ENCODE results near the gene GRIN1.
A peak's percentile ranks its signal among the peaks of the same experiment; 100 is the strongest.

Gene GRIN1

DNA sequence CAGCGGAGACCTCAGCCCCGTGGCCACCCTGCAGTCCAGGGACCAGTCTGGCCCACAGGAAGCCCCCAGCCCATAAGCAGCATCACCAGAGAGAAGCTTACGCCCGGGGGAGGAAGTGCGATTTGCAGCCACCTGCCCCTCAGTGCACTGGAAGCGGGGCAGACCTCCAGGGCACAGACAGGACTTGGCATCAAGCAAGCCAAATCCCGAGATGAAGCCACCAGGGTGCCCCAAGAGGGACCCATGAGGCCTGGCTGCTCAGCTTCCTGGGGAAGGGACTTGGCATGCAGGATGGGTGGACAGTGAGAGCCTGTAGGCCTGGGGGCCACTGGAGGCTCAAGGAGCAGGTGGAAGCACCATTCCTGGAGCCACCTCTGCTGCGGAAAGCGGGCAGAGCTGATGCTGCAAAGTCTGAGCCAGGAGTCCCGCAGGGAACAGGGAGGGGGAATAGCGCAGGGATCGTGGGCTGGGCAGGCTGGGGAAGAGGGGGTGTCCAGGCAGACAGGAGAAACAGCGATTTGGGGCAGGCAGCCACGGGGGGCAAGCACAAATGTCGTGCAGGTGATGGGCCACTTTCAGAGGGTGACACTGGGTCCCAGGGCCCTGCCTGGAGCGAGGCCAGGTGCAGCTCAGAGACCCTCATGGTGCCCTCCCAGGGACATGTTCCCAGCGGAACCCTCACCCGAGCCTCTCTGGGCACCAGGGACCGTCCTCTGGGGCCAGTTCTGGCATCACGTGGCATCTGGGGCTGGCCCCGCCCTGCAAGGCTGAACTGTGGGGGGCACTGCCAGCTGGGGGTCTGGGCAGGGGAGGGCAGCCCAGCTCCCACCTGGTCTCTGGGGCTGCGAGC is 27.7 kb downstream of the GRIN1 start:
- DNase-seq, result no peak

DNA sequence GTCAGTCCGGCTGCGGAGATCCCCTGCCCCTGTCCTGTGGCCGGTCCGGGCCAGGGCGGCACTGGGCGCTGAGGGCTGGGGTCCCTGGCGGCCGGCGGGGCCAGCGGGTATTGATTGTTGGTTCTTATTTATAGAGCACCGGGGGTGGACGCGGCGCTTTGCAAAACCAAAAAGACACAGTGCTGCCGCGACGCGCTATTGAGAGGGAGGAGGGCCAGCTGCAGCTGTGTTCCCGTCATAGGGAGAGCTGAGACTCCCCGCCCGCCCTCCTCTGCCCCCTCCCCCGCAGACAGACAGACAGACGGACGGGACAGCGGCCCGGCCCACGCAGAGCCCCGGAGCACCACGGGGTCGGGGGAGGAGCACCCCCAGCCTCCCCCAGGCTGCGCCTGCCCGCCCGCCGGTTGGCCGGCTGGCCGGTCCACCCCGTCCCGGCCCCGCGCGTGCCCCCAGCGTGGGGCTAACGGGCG is 28.4 kb downstream of the GRIN1 start:
- no peak for DNase-seq

DNA sequence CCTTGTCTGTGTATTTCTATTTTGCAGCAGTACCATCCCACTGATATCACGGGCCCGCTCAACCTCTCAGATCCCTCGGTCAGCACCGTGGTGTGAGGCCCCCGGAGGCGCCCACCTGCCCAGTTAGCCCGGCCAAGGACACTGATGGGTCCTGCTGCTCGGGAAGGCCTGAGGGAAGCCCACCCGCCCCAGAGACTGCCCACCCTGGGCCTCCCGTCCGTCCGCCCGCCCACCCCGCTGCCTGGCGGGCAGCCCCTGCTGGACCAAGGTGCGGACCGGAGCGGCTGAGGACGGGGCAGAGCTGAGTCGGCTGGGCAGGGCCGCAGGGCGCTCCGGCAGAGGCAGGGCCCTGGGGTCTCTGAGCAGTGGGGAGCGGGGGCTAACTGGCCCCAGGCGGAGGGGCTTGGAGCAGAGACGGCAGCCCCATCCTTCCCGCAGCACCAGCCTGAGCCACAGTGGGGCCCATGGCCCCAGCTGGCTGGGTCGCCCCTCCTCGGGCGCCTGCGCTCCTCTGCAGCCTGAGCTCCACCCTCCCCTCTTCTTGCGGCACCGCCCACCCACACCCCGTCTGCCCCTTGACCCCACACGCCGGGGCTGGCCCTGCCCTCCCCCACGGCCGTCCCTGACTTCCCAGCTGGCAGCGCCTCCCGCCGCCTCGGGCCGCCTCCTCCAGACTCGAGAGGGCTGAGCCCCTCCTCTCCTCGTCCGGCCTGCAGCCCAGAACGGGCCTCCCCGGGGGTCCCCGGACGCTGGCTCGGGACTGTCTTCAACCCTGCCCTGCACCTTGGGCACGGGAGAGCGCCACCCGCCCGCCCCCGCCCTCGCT is 29.0 kb downstream of the GRIN1 start:
- no peak for DNase-seq

DNA sequence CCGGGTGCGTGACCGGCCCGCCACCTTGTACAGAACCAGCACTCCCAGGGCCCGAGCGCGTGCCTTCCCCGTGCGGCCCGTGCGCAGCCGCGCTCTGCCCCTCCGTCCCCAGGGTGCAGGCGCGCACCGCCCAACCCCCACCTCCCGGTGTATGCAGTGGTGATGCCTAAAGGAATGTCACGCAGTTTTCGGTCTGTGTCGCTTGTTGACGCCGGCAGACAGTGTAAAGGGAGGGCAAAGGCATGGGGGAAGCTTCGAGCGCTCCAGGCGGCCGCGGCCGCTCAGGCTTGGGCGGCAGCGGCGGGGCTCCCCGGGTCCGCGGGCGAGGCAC is 29.6 kb downstream of the GRIN1 start:
- no peak for DNase-seq

DNA sequence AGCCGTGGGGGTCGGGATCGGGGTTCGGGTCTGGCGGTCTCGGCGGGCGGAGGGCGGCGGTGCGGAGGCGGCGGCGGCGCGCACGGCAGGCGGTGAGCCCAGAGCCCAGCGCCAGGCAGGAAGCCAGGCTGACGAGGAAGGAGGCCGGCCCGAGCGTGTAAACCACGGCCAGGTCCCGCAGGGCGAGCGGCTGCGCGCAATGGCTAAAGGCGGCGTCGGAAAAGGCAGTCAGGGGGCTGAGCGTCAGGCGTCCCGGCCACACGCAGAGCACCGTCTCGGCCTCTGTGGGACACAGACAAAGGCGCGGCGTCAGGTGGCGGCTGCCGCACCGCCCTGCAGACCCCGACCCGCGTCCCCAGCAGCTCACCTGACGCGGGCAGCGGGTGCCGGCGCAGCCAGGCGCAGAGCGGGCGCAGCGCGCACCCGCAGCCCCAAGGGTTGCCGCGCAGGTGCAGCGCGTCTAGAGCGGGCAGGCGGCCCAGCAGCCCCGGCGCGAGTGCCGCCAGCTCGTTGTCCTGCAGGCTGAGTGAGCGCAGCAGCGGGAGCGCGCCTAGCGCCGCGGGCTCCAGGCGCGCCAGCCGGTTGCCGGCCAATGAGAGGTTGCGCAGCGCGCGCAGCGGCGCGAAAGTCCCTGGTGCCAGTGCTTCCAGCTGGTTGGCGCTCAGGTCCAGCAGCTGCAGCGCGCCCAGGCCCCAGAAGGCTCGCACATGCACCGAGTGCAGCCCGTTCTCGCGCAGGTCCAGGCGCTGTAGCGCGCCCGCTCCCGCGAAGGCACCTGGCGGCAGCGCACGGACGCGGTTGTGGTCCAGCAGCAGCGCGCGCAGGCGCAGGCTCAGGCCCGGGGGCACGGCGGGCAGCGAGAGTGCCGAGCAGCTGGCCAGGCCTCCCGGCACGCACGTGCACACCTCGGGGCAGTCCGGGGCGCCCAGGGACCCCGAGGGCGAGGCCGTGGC is 30.2 kb downstream of the GRIN1 start:
- DNase-seq, result peak in 1 of 2 experiments; percentile 34

DNA sequence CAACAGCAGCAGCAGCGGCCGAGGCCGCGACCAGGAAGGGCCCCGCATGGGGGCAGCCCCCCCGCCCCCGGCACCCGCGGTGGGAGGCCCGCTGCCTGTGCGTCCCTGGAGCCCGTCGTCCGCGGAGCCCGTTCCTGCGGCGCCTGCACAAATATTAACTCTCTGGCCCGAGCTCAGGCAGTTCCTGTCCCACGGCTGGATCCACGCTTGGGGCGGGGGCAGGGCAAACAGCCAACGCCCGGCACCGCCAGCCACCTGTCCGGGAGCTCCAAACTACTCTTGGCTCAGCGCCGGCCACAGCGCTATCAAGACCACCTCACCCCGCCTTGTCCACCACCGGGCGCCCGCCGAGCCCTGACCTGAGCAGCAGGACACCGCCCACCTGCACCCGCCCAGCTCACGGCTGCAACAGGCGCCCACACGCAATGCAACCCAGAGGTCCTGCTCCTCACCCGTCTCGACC is 31.0 kb downstream of the GRIN1 start, which contains the start of gene LRRC26:
TSS of gene LRRC26 (minus strand) at position 156 of the 463 bp plus-strand sequence. CDS start at position 48, 108 bp downstream.
- DNase-seq, result no peak

DNA sequence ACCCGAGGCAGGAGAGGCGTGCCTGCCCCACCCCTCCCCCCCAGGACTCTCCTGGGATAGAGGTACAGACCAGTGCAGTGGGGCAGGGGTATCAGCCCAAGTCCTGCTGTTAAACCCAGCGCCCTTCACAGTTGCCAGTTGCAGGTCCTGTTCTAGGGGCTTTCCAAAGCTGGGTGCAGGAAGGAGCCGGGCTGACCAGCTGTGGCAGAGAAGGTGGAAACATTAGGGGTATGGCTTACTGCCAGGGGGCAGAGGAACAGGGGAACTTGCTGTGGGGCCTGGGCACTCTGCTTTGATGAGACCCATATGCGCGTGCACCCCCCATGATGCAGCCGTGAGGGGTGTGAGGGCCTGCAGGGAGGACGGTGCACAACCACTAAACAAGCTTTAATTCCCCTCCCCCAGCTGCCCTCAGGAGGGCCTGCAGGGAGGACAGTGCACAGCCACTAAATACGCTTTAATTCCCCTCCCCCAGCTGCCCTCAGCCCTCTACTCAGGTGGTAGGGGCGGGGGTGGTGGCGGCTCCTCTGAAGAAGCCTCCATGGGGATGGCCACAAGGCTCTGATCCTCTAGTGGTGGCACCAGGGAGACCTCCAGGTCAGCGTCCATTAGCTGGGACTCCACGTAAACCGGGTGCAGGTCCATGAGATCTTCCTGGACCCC is 31.7 kb downstream of the GRIN1 start:
- no peak for DNase-seq

DNA sequence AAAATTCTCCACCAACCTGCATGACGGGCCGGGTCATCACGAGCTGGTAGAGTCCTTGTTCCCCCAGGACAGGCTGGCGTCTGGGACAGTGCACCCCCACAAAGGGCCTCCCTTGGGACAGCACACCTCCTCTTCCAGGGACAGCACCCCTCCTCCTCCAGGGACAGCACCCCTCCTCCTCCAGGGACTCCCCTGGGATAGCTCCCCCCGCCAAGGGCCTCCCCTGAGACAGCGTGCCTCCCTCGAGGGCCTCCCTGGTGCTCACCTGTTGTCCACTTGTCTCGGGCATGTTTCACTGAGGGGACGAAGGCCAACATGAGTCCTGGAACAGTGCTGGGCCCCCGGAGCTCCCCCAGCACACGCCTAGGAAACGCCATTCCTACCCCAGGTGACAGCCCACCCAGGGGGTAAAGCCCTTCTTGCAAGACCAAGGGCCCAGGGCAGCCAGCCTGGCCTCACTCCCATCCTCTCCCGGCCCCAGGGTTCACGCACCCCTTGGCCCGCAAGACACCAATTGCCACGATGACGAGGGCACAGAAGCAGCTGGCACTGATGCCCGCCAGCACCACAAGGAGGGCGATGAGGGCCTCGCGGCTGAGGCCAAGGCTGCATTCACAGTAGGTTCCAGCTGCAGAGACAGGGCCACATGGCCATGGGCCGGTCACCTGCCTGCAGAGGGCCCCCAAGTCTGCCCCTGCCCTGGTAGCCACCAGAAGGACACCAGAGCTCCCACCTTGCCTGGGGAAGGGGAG is 32.4 kb downstream of the GRIN1 start:
- DNase-seq, result no peak

DNA sequence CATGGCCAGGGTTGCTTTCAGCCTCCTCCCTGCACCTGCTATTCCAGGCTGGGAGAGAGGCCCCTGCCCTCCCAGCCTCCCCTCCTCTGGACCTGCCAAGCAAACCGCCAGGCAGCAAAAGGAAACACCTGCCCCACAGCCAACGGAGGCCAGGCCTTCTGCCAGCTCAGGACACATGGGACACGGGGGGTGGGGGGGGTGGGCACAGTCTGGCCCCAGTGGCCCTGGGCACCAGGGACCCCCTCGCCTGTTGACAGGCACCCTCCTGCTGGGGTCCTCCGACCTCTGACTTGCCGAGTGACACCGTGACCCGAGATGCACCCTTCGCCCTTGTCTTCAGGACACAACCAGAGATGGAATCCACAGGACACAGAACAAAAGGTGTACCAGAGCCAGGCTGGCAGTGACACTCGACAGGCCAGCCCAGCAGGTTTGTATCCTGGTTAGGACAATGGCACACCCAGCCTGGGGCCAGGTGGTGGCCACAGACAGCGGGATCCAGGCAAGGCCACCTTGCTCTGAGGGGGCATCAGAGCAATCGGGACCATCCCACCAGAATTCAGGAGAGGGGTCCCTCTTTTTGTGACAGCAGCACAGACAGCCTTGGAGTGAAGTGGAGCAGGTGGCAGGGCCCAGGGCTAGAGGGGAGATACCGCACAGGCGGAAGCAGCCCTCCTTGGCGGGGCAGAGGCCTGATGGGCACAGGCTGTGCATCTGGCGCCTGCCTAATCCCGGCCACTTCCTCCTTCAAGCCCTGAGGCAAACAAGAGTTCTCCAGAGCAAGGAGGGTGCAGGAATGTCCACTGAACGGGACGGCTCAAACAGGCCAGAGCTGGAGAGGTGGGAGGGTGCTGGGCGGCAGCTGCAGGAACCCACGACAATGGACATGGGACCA is 34.2 kb downstream of the GRIN1 start:
- DNase-seq, result no peak

DNA sequence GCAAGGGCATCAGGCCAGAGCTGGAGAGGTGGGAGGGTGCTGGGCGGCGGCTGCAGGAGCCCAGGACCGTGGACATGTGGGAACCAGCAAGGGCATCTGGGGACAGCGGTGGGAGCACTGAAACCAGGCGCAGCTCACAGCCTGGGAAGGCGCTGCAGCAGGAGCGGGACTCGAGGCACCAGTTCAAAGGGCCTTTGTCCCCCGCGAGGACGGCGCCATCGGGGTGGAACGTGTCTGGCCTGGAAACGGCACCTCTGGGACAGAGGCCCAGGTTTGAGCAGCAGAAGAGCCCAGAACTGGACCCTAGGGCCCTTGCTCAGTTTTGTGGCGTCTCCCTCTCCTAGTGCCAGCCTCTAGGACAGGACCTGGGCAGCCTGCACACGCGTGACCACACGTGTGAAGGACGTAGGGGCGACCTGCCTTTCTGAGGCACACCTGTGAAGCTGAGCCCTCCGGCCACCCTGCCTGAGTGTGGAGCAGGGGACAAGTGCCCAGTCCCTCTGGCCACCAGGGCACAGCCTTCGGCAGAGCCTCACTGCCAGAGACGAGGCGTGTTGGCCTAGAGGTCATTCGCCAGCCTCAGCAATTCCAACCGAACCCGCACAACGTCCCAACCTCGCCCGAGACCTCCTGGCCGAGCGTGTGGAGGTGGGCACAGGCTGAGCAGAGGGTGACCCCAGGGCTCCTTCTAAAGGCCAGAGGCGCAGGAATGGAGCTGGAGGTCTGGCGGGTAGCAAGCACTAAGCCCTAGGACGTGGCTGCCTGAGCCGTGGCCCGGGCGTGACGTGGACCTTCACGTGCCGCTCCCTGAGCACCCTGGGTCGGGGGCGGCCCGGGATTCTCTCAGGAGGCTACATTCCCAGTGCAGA is 35.1 kb downstream of the GRIN1 start:
- DNase-seq, result no peak

DNA sequence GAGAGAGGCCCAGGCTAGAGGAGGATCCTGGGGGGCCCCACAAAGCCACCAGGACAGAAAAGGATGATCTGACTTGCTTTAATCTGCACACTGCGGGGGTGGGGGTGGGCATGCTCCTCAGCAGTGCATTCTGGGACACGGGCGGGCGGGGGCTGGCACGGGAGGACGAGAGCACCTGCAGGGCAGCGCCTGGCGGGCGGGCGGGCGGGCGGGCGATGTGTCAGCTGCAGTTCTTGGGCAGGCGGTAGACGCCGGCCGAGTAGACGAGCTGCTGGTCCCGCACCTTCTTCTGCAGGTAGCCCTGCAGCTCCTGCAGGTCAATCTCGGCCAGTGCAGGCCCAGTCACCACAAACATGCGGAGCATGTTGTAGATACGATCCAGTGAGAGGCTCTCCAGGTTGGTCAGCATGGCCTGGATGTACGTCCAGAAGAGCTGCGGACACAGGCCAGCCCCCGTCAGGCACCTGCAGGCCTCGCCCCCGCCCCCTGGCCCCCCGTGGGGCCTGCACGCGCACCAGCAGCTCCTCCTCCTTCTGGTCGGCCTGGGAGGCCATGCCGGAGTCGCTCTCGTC is 35.9 kb downstream of the GRIN1 start:
- DNase-seq, result no peak

DNA sequence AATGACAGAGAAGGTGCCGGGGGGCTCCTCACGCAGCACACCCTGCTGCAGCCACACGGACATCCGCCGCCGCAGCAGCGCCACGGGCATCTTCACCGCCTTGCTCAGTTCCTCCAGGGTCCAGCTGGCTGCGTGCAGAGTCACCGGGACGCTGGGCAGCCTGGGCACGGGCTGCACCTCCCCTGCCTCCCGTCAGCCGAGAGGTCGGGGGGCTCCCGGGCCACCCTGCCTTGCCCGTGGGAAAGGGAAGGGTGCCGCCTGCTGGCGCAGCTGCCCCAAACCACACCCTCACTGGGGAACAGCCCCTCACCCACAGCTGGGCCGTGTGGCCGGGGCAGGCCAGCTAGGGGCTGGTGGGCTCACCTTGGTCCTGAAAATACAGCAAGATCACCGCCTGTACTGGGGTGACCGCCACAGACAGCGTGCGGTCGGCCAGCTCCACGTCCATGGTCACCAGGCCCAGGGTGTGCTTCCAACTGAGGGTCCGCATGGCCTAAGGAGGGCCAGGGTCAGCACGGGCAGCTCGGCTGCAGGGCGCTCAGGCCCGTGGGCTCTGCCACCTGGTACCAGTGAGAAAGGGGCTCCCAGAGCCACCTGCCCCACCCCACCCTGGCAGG is 36.5 kb downstream of the GRIN1 start:
- no peak for DNase-seq

DNA sequence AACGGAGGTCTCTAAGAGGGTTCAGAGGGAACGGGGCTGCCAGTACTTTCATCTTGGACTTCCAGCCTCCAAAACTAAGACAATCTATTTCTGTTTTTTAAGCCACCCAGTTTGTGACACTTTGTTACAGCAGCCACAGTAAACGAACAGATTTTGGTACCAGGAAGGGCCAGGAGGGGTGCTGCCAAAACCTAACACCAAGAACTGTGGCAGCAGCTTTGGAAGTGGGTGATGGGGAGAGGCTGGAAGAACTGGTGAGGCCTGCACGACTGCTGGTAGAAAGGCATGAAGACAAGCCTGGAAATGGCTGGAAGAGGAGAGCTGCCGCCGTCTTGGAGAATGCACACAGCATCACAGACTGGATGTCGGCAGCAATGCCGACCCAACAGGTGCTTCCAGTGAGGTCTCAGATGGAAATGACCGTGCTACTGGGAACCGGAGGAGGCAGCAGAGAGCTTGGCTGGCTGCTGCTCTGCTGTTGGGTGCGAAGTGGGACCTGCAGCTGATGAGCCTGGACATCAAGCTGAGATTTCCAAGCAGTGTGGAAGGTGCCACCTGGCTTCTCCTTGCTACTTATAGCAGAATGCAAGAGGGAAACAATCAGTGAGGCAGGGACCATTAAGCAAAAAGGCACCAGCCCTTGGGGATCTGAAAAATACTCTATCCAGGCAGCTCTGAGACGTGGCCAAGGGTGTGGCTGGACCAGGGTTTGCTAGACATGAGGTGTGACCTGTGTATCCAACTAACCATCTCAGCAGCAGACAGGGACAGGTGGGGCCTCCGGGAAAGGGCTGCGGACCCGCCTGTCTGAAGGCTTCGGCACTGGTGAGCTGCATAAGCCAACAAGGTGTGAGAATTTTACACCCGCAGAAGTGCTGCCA is 37.6 kb downstream of the GRIN1 start:
- peak in 1 of 2 experiments; percentile 9 for DNase-seq

DNA sequence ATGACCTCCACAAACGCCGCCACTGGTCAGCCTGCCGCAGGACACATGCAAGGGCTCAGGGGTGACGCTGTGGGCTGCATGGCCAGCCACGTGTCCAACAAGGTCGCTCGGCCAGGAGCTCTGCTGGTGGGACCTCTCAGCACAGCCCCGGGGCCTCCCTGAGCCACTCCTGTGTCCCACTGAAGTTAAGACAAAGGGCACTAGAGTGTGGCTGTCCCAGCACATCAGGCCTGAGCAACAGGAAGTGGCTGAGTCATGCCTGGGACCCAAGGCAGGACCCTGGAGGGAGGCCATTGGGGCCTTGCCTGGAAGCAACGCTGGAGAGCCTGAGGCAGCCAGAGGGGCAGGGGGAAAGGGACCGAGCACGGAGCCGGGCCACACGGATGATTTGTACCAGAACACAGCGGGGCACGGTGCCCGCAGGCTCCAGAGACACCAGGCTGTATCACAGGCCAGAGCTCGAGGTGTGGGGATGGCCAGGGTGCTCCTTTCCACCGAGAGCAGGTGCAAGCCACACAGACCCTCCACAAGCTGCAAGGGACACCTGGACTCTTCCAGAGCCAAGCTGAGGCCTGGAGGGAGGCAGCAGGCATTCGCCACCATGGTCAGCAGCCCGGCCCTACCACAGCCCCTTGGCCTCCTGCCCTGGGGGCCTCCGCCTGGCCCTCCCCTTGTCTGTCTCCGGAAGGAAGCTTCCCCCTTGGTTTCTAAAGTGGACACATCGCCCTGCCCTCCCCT is 39.4 kb downstream of the GRIN1 start:
- DNase-seq, result no peak

DNA sequence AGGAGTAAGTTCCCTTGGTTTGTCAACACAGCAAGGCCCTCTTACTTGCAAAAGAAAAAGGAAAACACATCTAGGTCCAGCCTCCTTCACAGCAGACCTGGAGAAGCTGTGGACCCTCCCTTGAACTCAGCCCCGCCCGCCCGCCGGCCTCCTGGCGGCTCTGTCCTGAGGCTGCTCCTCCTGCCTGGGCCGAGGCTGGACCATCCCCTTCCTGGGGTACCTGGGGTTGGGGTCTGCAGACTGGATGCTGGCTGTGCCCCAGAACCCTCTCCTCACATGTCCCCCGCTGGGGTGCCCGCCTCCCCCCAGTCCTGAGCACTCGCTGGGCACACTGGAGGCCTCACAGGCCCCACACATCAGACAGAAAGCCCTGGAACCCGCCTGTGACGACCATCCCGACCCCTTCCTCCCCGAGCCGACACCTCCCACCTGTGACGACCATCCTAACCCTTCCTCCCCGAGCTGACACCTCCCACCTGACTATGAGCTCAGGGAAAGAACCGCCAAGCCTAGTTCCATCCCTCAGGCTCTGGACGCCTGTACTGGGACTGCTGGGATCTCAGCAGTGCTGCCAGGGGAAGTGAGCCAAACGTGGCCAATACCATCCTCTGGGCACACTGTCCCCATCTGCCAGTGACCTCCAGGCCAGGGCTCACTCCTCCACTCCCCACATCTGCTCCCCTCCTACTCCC is 40.1 kb downstream of the GRIN1 start:
- DNase-seq, result no peak

DNA sequence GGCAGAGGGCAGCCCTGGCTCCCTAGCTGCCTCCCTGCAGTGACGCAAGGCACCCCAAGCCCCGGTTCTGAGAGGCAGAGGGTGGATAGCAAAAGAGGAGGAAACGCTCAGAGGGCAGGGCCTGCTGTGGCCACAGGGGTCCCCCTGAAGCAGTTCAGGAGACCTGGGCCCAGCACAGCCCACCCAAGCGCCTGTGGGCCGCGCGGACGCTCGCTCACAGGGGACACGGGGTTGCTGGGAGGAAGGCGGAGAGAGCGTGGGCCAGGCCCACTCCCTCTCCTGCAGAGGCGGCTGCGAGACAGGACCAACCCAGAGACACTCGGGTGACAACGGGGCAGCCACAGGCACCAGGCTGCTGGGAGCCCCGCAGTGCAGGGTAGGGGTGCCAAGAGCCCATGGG is 40.8 kb downstream of the GRIN1 start:
- DNase-seq, result no peak

Data from NCI-H187 (cell line).